GM10248 (cell line): ENCODE results near the gene EPS15.
A peak's percentile ranks its signal among the peaks of the same experiment; 100 is the strongest.
"Not testable (repeated sequence)": the region's sequence is repeated elsewhere in the genome, so short reads cannot be mapped to it uniquely, and the experiment has no call there.

ENCODE experiments used
- CTCF ChIA-PET: fragments of 300-600 bp; sonication (Branson Sonifier 250); formaldehyde crosslinking; extraction: SDS; loops from one replicate; lab custom pipeline; 2021; ENCODE audit warnings: antibody characterized with exemption; lab: Yijun Ruan, JAX
- POLR2A ChIA-PET: fragments of 350-650 bp; sonication (Branson Sonifier 250); formaldehyde crosslinking; extraction: SDS; loops from one replicate; lab custom pipeline; 2020; ENCODE audit warnings: antibody characterized with exemption; lab: Yijun Ruan, JAX
- DNase-seq: peaks from one replicate; pipeline ENCODE4 v3.0.0; 2012; ENCODE audit errors: extremely low spot score
- TF ChIP-seq, protein P1 (sequence below): IDR thresholded peaks from 2 replicates; pipeline ENCODE4 v1.5.1; 2012; ENCODE audit warnings: mild to moderate bottlenecking, low read depth; ENCODE audit errors: extremely low read depth, missing control alignments, control extremely low read depth

EPS15 gene

GRCh38 chr1:51534447-51534846, 15.4 kb upstream of the EPS15 start:
- TF ChIP-seq, protein P1, sequence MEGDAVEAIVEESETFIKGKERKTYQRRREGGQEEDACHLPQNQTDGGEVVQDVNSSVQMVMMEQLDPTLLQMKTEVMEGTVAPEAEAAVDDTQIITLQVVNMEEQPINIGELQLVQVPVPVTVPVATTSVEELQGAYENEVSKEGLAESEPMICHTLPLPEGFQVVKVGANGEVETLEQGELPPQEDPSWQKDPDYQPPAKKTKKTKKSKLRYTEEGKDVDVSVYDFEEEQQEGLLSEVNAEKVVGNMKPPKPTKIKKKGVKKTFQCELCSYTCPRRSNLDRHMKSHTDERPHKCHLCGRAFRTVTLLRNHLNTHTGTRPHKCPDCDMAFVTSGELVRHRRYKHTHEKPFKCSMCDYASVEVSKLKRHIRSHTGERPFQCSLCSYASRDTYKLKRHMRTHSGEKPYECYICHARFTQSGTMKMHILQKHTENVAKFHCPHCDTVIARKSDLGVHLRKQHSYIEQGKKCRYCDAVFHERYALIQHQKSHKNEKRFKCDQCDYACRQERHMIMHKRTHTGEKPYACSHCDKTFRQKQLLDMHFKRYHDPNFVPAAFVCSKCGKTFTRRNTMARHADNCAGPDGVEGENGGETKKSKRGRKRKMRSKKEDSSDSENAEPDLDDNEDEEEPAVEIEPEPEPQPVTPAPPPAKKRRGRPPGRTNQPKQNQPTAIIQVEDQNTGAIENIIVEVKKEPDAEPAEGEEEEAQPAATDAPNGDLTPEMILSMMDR: no peak
- CTCF ChIA-PET: interaction anchor here (1.0 to 3.6 kb wide), 6 partner anchors 11 to 235 kb away, joined by 3 to 22 read pairs (median 8); partner anchors contain the start of gene EPS15
- no peak for DNase-seq
- POLR2A ChIA-PET: no interaction called here

DNA sequence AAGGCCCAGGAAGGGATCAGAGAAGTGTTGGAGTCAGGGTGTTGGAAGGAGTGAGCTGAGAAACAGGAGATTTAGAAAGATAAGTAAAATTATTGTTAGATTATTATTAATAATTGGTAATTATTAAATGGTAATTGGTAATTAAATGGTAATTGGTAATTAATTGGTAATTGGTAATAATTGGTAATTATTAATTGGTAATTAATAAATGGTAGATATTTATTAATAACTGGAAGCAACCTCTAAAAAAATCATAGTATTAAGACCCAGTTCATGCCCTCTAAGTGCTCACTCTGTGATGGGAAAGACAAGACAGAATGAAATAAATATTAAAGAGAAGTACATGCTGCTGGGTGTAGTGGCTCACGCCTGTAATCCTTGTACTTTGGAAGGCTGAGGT, 13.8 kb upstream of the EPS15 start:
- DNase-seq: no peak
- TF ChIP-seq, protein P1: no peak
- CTCF ChIA-PET: interaction anchor here (1.3 to 3.6 kb wide), 2 partner anchors 10 to 237 kb away, joined by 3 to 22 read pairs; no protein-coding TSS in a partner anchor
- POLR2A ChIA-PET: no interaction called here

DNA sequence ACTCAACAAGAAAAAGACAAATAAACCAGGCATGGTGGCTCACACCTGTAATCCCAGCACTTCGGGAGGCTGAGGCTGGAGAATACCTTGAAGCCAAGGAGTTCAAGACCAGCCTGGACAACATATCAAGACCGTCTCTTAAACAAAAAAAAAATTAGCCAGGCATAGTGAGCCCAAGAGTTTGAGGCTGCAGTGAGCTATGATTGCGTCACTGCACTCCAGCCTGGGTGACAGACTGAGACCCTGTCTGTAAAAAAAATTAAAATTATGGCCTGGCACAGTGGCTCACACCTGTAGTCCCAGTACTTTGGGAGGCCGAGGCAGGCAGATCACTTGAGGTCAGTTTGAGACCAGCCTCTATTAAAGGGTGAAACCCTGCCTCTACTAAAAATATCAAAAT, 11.4 kb upstream of the EPS15 start:
- CTCF ChIA-PET, DNase-seq, POLR2A ChIA-PET: not testable (repeated sequence)

GRCh38 chr1:51527144-51527543, 8.1 kb upstream of the EPS15 start:
- no peak for DNase-seq
- ChIA-PET POLR2A (interaction anchor here (0.7 kb wide), 1 partner anchor 297 kb away, joined by 3 read pairs; no protein-coding TSS in a partner anchor), CTCF (interaction anchor here (0.8 kb wide), 1 partner anchor 8 kb away, joined by 3 read pairs; the partner anchor contains the start of gene EPS15)
- TF ChIP-seq, protein P1: no peak

GRCh38 chr1:51526248-51526647, 7.2 kb upstream of the EPS15 start:
- ChIA-PET CTCF (interaction anchor here (1.1 to 1.8 kb wide), 2 partner anchors 9 to 20 kb away, joined by 3 to 6 read pairs; no protein-coding TSS in a partner anchor), POLR2A (interaction anchor here (0.6 to 1.0 kb wide), 3 partner anchors 20 to 296 kb away, joined by 3 to 4 read pairs (median 3); no protein-coding TSS in a partner anchor)

DNA sequence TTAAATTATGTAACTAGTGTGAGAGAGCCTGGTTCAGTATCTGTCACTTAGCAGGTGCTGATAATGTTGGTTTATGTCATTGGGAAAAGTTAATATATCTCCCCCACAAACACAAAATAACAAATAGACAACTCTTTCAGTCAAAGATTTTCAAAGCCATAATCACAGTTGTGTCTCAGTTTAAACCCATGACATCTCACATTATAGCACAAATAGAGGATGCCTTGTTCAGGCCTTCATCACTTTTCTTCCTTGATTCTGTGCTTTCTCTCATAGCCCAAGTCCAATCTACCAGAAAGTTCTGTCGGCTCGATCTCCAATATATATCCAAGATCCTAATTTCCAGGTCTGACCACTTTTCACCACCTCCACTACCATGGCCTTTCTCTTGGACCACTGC, 6.2 kb upstream of the EPS15 start:
- CTCF ChIA-PET: interaction anchor here (1.4 to 1.8 kb wide), 2 partner anchors 10 to 23 kb away, joined by 3 to 6 read pairs; no protein-coding TSS in a partner anchor
- POLR2A ChIA-PET: no interaction called here
- DNase-seq: no peak
- TF ChIP-seq, protein P1: no peak

More at GRCh38 chr1:51526248-51526647, 7.2 kb upstream of the EPS15 start:
- TF ChIP-seq, protein P1: no peak
- peak; percentile 26 for DNase-seq

GRCh38 chr1:51524817-51525216, 5.8 kb upstream of the EPS15 start:
- DNase-seq: no peak
- CTCF ChIA-PET: interaction anchor here (1.4 to 4.0 kb wide), 2 partner anchors 10 to 23 kb away, joined by 3 to 22 read pairs; no protein-coding TSS in a partner anchor
- TF ChIP-seq, protein P1: no peak
- POLR2A ChIA-PET: no interaction called here
